Caco-2 (cell line): ENCODE results near the gene CACNB2. TPM values are rescaled to one million over a fixed set of nuclear protein-coding genes. Genes with fewer than 3 reads are reported as not detected.

Source experiments
- BruUV-seq: library from RNA; stranded (reverse); fragments of 400-500 nt; replicated peaks from 2 replicates; lab custom pipeline; 2021; lab: Mats Ljungman, UMichigan
- CTCF ChIA-PET: fragments of 300-600 bp; sonication (Branson Sonifier 250); formaldehyde crosslinking; loops from one replicate; lab custom pipeline; 2022; ENCODE audit warnings: antibody characterized with exemption; lab: Charles Lee
- POLR2A ChIA-PET: fragments of 300-600 bp; sonication (Branson Sonifier 250); formaldehyde crosslinking; loops from one replicate; lab custom pipeline; 2022; ENCODE audit warnings: antibody characterized with exemption; lab: Charles Lee
- DNase-seq, 2 experiments: peaks; one replicate each; pipeline versions ENCODE4 v3.0.0 to v3.0.0-alpha.2; 2020 to 2022
- H3K27me3 ChIP-seq: replicated peaks from 2 replicates; pipeline ENCODE4 v1.6.0; 2011; ENCODE audit warnings: low read length; ENCODE audit not compliant: control insufficient read depth, insufficient read depth
- H3K36me3 ChIP-seq: 2 replicates; pipeline ENCODE4 v1.5.1; 2011; ENCODE audit warnings: low read length; ENCODE audit not compliant: control insufficient read depth, insufficient read depth
- H3K4me1 ChIP-seq: fragments of 250-450 bp; sonication (Bioruptor Pico); 2 replicates; pipeline ENCODE4 v1.5.1; 2020; ENCODE audit warnings: mild to moderate bottlenecking
- H3K4me3 ChIP-seq: 2 replicates; pipeline ENCODE4 v1.5.1; 2011; ENCODE audit warnings: low read depth, mild to moderate bottlenecking, control low read depth, low read length
- H3K9me3 ChIP-seq: fragments of 250-450 bp; sonication (Bioruptor Pico); 2 replicates; pipeline ENCODE4 v1.5.1; 2020; ENCODE audit warnings: mild to moderate bottlenecking, moderate library complexity
- H3K27ac Mint-ChIP-seq: one replicate; pipeline ENCODE4 v1.8.0; 2022; ENCODE audit warnings: mixed read lengths; ENCODE audit not compliant: unreplicated experiment
- H3K27me3 Mint-ChIP-seq: one replicate; pipeline ENCODE4 v1.8.0; 2022; ENCODE audit warnings: mixed read lengths; ENCODE audit not compliant: insufficient read depth, unreplicated experiment
- H3K36me3 Mint-ChIP-seq: one replicate; pipeline ENCODE4 v1.8.0; 2022; ENCODE audit warnings: mild to moderate bottlenecking, mixed read lengths; ENCODE audit not compliant: insufficient read depth, unreplicated experiment
- H3K4me1 Mint-ChIP-seq: one replicate; pipeline ENCODE4 v1.8.0; 2022; ENCODE audit warnings: low read depth, mixed read lengths; ENCODE audit not compliant: unreplicated experiment
- H3K4me3 Mint-ChIP-seq: one replicate; pipeline ENCODE4 v1.8.0; 2022; ENCODE audit warnings: mild to moderate bottlenecking, moderate library complexity, mixed read lengths; ENCODE audit not compliant: unreplicated experiment
- H3K9me3 Mint-ChIP-seq: one replicate; pipeline ENCODE4 v1.8.0; 2022; ENCODE audit warnings: mixed read lengths; ENCODE audit not compliant: unreplicated experiment
- CTCF ChIP-seq, 2 experiments: fragments of 200-600 bp in 1 of 2; IDR thresholded peaks; 1 replicate in 1 of 2; 2 replicates in 1 of 2; pipeline versions ENCODE4 v1.5.1 to v1.8.0; 2011 to 2022; ENCODE audit warnings: antibody characterized with exemption in 1 of 2, control low read depth in 1 of 2, inconsistent platforms in 1 of 2, low read depth in 1 of 2, low read length in 1 of 2, mild to moderate bottlenecking in 1 of 2, moderate library complexity in 1 of 2; ENCODE audit not compliant: insufficient read depth in 1 of 2, severe bottlenecking in 1 of 2, unreplicated experiment in 1 of 2
- intact Hi-C: fragments of 100-400 bp; cut with micrococcal nuclease; formaldehyde crosslinking; loops from one replicate; pipeline ENCODE4 v1.10.0; 2022; ENCODE audit not compliant: unreplicated experiment
- total RNA-seq: library from RNA; stranded (reverse); gene quantifications from 2 replicates; pipeline ENCODE4 v1.2.3, GENCODE V29; 2022

CACNB2 gene
- total RNA-seq, 1 experiment from 2014 or later, result 0.98 TPM

- Mint-ChIP-seq H3K27me3 (no peaks in the 10 kb centered on the region), H3K9me3 (peaks cover 5% of the 10 kb centered on the region), H3K4me1 (no peaks in the 10 kb centered on the region), H3K4me3 (no peak overlapping the region), H3K36me3 (no peaks in the 10 kb centered on the region), H3K27ac (no peak overlapping the region)
- no TSS peak for BruUV-seq
- Histone ChIP-seq H3K36me3 (no peaks in the 10 kb centered on the region), H3K4me3 (no peak overlapping the region), H3K9me3 (peaks cover 42% of the 10 kb centered on the region), H3K27me3 (no peaks in the 10 kb centered on the region), H3K4me1 (no peaks in the 10 kb centered on the region)
- intact Hi-C loops, result no loop called here
- POLR2A ChIA-PET, result no interaction called here
- TF ChIP-seq CTCF (IDR thresholded peaks at IDR 0.05; ENCODE audit: insufficient read depth in 1 of 2, low read depth in 1 of 2, low read length in 1 of 2, severe bottlenecking in 1 of 2, unreplicated experiment in 1 of 2), result no peak
- no peak for DNase-seq
- CTCF ChIA-PET, result no interaction called here
Observed at GRCh38 chr10:18571076-18571475, 430.9 kb downstream of the CACNB2 start.

GRCh38 chr10:18571780-18572179 lies 431.6 kb downstream of the CACNB2 start:
- Mint-ChIP-seq H3K27me3 (no peaks in the 10 kb centered on the region), H3K9me3 (peaks cover 9% of the 10 kb centered on the region), H3K4me1 (no peaks in the 10 kb centered on the region), H3K36me3 (no peaks in the 10 kb centered on the region), H3K4me3 (no peak overlapping the region), H3K27ac (no peak overlapping the region)
- Histone ChIP-seq H3K4me3 (no peak overlapping the region), H3K9me3 (peaks cover 43% of the 10 kb centered on the region), H3K36me3 (no peaks in the 10 kb centered on the region), H3K27me3 (no peaks in the 10 kb centered on the region), H3K4me1 (no peaks in the 10 kb centered on the region)
- POLR2A ChIA-PET, result no interaction called here
- TF ChIP-seq CTCF (IDR thresholded peaks at IDR 0.05; ENCODE audit: insufficient read depth in 1 of 2, low read depth in 1 of 2, low read length in 1 of 2, severe bottlenecking in 1 of 2, unreplicated experiment in 1 of 2), result no peak
- intact Hi-C loops, result no loop called here
- BruUV-seq, result no TSS peak
- DNase-seq, result no peak
- CTCF ChIA-PET, result no interaction called here

- POLR2A ChIA-PET, result no interaction called here
- H3K4me1 ChIP-seq, result no peaks in the 10 kb centered on the region
- Mint-ChIP-seq H3K36me3 (peaks cover 8% of the 10 kb centered on the region), H3K4me3 (no peak overlapping the region), H3K27ac (no peak overlapping the region), H3K27me3 (no peaks in the 10 kb centered on the region), H3K4me1 (no peaks in the 10 kb centered on the region), H3K9me3 (peaks cover 19% of the 10 kb centered on the region)
- H3K4me3 ChIP-seq, result no peak overlapping the region
- DNase-seq, result no peak
- H3K27me3 ChIP-seq, result no peaks in the 10 kb centered on the region
- TF ChIP-seq CTCF (IDR thresholded peaks at IDR 0.05; ENCODE audit: insufficient read depth in 1 of 2, low read depth in 1 of 2, low read length in 1 of 2, severe bottlenecking in 1 of 2, unreplicated experiment in 1 of 2), result no peak
- CTCF ChIA-PET, result no interaction called here
- no TSS peak for BruUV-seq
- intact Hi-C loops, result no loop called here
- no peaks in the 10 kb centered on the region for H3K36me3 ChIP-seq
- peaks cover 40% of the 10 kb centered on the region for H3K9me3 ChIP-seq
Observed at GRCh38 chr10:18572959-18573561, 432.8 kb downstream of the CACNB2 start.
